ENCODE results near the gene BCR. TPM values are rescaled to one million over a fixed set of nuclear protein-coding genes. Genes with fewer than 3 reads are reported as not detected.

The BCR gene
- total and polyA plus RNA-seq, 2 of the 13 experiments (the other 11 are each of a cell fraction or from before 2014, with no cell fraction given) = 19.9 to 33.6 TPM

DNA sequence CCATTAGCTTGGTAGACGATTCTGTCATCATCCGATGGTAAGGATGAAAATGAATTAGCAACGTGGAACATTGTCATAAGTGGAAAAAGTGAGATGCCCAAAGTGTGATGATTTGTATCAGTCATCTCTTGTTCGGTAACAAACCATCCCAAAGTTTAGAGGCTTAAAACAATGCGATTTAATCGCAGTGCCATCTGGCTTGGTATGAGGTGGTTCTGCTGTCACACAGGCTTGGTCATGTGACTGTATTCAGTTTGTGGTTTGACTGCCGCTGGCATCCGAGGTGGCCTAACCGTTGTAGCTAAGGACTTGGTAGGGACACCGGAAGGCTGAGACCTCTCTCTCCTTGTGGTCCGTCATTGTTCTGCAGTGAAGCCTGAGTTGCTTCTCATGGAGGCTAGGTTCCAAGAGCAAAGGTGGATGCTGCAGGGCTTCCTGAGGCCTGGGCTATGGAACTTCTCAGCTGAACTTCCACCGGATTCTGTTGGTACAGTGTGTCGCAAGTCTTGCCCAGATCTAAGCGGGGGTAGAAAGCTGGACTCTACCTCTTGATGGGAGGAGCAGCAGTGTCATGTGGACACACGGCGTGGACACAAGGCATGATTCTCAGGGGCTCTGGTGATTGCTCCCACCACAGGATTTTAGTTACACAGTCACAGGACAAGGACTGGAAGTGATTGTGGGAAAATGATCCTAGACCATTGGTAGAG, 36.3 kb downstream of the BCR start (continued):
- TF ChIP-seq HDAC1 (CRISPR knock-in tag; IDR thresholded peaks at IDR 0.05) (peak; percentile 77), HNRNPUL1 (IDR thresholded peaks at IDR 0.05; ENCODE audit: low read depth, low read length) (no peak), SAP130 (CRISPR knock-in tag; IDR thresholded peaks at IDR 0.05; ENCODE audit: low read depth) (peak; percentile 83), ZNF501 (CRISPR knock-in tag; IDR thresholded peaks at IDR 0.05) (peak; percentile 44; the same call in 1 of the 2 replicates), GLI4 (CRISPR knock-in tag; IDR thresholded peaks at IDR 0.05; ENCODE audit: borderline replicate concordance) (no peak), HMG20B (CRISPR knock-in tag; conservative IDR thresholded peaks at IDR 0.05) (0 out of 2 replicates have a peak, but pooled peaks have one; percentile 48), YEATS2 (CRISPR knock-in tag; IDR thresholded peaks at IDR 0.05; ENCODE audit: borderline replicate concordance) (peak; percentile 65; the same call in 1 of the 2 replicates), ZNF670 (CRISPR knock-in tag; IDR thresholded peaks at IDR 0.05; ENCODE audit: borderline replicate concordance) (0 out of 2 replicates have a peak, but pooled peaks have one; percentile 40), MYC (CRISPR knock-in tag; IDR thresholded peaks at IDR 0.05; ENCODE audit: borderline replicate concordance) (peak; percentile 62; the same call in 1 of the 2 replicates), FOXJ3 (CRISPR knock-in tag; IDR thresholded peaks at IDR 0.05; ENCODE audit: borderline replicate concordance) (no peak), ZNF33B (CRISPR knock-in tag; IDR thresholded peaks at IDR 0.05) (no peak), ZNF282 (IDR thresholded peaks at IDR 0.05; ENCODE audit: partially characterized antibody) (no peak), ZNF552 (CRISPR knock-in tag; IDR thresholded peaks at IDR 0.05; ENCODE audit: borderline replicate concordance) (peak; percentile 64; the same call in 1 of the 2 replicates), ZNF792 (CRISPR knock-in tag; IDR thresholded peaks at IDR 0.05) (peak; percentile 50; the same call in 1 of the 2 replicates), MTA1 (CRISPR knock-in tag; IDR thresholded peaks at IDR 0.05; ENCODE audit: borderline replicate concordance) (peak; percentile 64; the same call in 1 of the 2 replicates), PPARG (CRISPR knock-in tag; conservative IDR thresholded peaks at IDR 0.05) (peak; percentile 86)
- TF ChIP-seq, protein P1, sequence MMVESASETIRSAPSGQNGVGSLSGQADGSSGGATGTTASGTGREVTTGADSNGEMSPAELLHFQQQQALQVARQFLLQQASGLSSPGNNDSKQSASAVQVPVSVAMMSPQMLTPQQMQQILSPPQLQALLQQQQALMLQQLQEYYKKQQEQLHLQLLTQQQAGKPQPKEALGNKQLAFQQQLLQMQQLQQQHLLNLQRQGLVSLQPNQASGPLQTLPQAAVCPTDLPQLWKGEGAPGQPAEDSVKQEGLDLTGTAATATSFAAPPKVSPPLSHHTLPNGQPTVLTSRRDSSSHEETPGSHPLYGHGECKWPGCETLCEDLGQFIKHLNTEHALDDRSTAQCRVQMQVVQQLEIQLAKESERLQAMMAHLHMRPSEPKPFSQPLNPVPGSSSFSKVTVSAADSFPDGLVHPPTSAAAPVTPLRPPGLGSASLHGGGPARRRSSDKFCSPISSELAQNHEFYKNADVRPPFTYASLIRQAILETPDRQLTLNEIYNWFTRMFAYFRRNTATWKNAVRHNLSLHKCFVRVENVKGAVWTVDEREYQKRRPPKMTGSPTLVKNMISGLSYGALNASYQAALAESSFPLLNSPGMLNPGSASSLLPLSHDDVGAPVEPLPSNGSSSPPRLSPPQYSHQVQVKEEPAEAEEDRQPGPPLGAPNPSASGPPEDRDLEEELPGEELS (CRISPR knock-in tag; IDR thresholded peaks at IDR 0.05) = peak; percentile 78
- TF ChIP-seq, protein P2, sequence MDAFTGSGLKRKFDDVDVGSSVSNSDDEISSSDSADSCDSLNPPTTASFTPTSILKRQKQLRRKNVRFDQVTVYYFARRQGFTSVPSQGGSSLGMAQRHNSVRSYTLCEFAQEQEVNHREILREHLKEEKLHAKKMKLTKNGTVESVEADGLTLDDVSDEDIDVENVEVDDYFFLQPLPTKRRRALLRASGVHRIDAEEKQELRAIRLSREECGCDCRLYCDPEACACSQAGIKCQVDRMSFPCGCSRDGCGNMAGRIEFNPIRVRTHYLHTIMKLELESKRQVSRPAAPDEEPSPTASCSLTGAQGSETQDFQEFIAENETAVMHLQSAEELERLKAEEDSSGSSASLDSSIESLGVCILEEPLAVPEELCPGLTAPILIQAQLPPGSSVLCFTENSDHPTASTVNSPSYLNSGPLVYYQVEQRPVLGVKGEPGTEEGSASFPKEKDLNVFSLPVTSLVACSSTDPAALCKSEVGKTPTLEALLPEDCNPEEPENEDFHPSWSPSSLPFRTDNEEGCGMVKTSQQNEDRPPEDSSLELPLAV (CRISPR knock-in tag; conservative IDR thresholded peaks at IDR 0.05; ENCODE audit: low read depth) = no peak
- TF ChIP-seq, protein P3, sequence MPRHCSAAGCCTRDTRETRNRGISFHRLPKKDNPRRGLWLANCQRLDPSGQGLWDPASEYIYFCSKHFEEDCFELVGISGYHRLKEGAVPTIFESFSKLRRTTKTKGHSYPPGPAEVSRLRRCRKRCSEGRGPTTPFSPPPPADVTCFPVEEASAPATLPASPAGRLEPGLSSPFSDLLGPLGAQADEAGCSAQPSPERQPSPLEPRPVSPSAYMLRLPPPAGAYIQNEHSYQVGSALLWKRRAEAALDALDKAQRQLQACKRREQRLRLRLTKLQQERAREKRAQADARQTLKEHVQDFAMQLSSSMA (CRISPR knock-in tag; IDR thresholded peaks at IDR 0.05) = 0 out of 2 replicates have a peak, but pooled peaks have one; percentile 69
- TF ChIP-seq, protein P4, sequence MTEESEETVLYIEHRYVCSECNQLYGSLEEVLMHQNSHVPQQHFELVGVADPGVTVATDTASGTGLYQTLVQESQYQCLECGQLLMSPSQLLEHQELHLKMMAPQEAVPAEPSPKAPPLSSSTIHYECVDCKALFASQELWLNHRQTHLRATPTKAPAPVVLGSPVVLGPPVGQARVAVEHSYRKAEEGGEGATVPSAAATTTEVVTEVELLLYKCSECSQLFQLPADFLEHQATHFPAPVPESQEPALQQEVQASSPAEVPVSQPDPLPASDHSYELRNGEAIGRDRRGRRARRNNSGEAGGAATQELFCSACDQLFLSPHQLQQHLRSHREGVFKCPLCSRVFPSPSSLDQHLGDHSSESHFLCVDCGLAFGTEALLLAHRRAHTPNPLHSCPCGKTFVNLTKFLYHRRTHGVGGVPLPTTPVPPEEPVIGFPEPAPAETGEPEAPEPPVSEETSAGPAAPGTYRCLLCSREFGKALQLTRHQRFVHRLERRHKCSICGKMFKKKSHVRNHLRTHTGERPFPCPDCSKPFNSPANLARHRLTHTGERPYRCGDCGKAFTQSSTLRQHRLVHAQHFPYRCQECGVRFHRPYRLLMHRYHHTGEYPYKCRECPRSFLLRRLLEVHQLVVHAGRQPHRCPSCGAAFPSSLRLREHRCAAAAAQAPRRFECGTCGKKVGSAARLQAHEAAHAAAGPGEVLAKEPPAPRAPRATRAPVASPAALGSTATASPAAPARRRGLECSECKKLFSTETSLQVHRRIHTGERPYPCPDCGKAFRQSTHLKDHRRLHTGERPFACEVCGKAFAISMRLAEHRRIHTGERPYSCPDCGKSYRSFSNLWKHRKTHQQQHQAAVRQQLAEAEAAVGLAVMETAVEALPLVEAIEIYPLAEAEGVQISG (CRISPR knock-in tag; IDR thresholded peaks at IDR 0.05) = peak; percentile 52; the same call in 1 of the 2 replicates
- TF ChIP-seq, protein P5, sequence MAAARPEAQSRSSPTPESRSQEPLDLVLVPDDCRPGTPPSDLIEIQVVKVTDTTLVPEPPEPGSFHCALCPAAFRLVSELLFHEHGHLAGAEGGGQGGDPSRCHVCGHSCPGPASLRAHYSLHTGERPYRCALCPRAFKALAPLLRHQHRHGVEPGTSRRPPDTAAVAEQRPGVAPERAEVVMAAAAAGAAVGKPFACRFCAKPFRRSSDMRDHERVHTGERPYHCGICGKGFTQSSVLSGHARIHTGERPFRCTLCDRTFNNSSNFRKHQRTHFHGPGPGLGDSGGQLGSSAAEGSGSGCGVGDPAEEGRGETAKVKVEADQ (CRISPR knock-in tag; IDR thresholded peaks at IDR 0.05; ENCODE audit: borderline replicate concordance) = peak; percentile 73
